NCI-H345 (cell line): ENCODE results near the gene GTF2H2C_2.
"Not testable (repeated sequence)": the region's sequence is repeated elsewhere in the genome, so short reads cannot be mapped to it uniquely, and the experiment has no call there.

Experiments used
- DNase-seq: peaks from one replicate; lab custom pipeline; 2025; lab: John Stamatoyannopoulos, UW

Gene GTF2H2C_2

GRCh38 chr5:70415117-70415516, at the start of gene GTF2H2C_2:
TSS of gene GTF2H2C_2 (plus strand) at chr5:70415368.
- DNase-seq, result not testable (repeated sequence)

- not testable (repeated sequence) for DNase-seq
Observed at GRCh38 chr5:70400984-70401686, 14.0 kb upstream of the GTF2H2C_2 start.

- not testable (repeated sequence) for DNase-seq
Observed at GRCh38 chr5:70421322-70421721, 6.2 kb downstream of the GTF2H2C_2 start.

- DNase-seq, result not testable (repeated sequence)
Observed at GRCh38 chr5:70423215-70423614, 8.0 kb downstream of the GTF2H2C_2 start.

- DNase-seq, result not testable (repeated sequence)
Observed at GRCh38 chr5:70438518-70438917, 23.4 kb downstream of the GTF2H2C_2 start.

- DNase-seq, result not testable (repeated sequence)
Observed at GRCh38 chr5:70449565-70449964, 34.4 kb downstream of the GTF2H2C_2 start.

GRCh38 chr5:70451249-70451984, 36.2 kb downstream of the GTF2H2C_2 start:
- not testable (repeated sequence) for DNase-seq

- not testable (repeated sequence) for DNase-seq
Observed at GRCh38 chr5:70457093-70457492, 41.9 kb downstream of the GTF2H2C_2 start.

GRCh38 chr5:70459188-70459587, 44.0 kb downstream of the GTF2H2C_2 start:
- not testable (repeated sequence) for DNase-seq

- DNase-seq, result not testable (repeated sequence)
Observed at GRCh38 chr5:70461984-70462383, 46.8 kb downstream of the GTF2H2C_2 start.

GRCh38 chr5:70464019-70464637, 49.0 kb downstream of the GTF2H2C_2 start:
- DNase-seq, result not testable (repeated sequence)

- not testable (repeated sequence) for DNase-seq
Observed at GRCh38 chr5:70469926-70470509, 54.9 kb downstream of the GTF2H2C_2 start.
